ENCODE data around the gene SAPCD2.
"Not testable (repeated sequence)": the region's sequence is repeated elsewhere in the genome, so short reads cannot be mapped to it uniquely, and the experiment has no call there.

Gene SAPCD2

GRCh38 chr9:137045294-137046087 is 24.9 kb downstream of the SAPCD2 start:
- DNase-seq = no peak

GRCh38 chr9:137044502-137045177 is 25.7 kb downstream of the SAPCD2 start:
- DNase-seq = no peak

GRCh38 chr9:137044037-137044436 is 26.3 kb downstream of the SAPCD2 start:
- no peak for DNase-seq

GRCh38 chr9:137042751-137043727 is 27.3 kb downstream of the SAPCD2 start:
- DNase-seq = no peak

GRCh38 chr9:137041124-137041523 is 29.2 kb downstream of the SAPCD2 start:
- no peak for DNase-seq

- DNase-seq = no peak
Measured at GRCh38 chr9:137040568-137040967, 29.8 kb downstream of the SAPCD2 start.

- no peak for DNase-seq
Measured at GRCh38 chr9:137039611-137040366, 30.6 kb downstream of the SAPCD2 start.

- no peak for DNase-seq
Measured at GRCh38 chr9:137038916-137039315, 31.4 kb downstream of the SAPCD2 start.

- DNase-seq = no peak
Measured at GRCh38 chr9:137037483-137037882, 32.9 kb downstream of the SAPCD2 start.

- no peak for DNase-seq
Measured at GRCh38 chr9:137037035-137037434, 33.3 kb downstream of the SAPCD2 start.

- DNase-seq = no peak
Measured at GRCh38 chr9:137035937-137036336, 34.4 kb downstream of the SAPCD2 start.

GRCh38 chr9:137035507-137035834 is 34.9 kb downstream of the SAPCD2 start:
- DNase-seq = no peak

- peak; percentile 89 for DNase-seq
Measured at GRCh38 chr9:137034709-137035506, 35.4 kb downstream of the SAPCD2 start.

- DNase-seq = no peak
Measured at GRCh38 chr9:137034039-137034708, 36.2 kb downstream of the SAPCD2 start.

GRCh38 chr9:137033481-137033880 is 36.9 kb downstream of the SAPCD2 start:
- not testable (repeated sequence) for DNase-seq

- no peak for DNase-seq
Measured at GRCh38 chr9:137032858-137033257, 37.5 kb downstream of the SAPCD2 start.

GRCh38 chr9:137031904-137032640 is 38.3 kb downstream of the SAPCD2 start, which contains the start of gene FUT7:
Gene FUT7 (minus strand): TSS chr9:137032088. CDS start chr9:137031991, 97 bp downstream.
- DNase-seq = no peak

GRCh38 chr9:137030538-137031527 is 39.5 kb downstream of the SAPCD2 start:
- DNase-seq = peak; percentile 33

- DNase-seq = no peak
Measured at GRCh38 chr9:137030006-137030405, 40.4 kb downstream of the SAPCD2 start.

All from stimulated activated CD4-positive, alpha-beta T cell treated with anti-CD3 and anti-CD28 coated beads, Interleukin-4, amount 100 ng/mL, for 1 hour (primary cell).